ENCODE measurements around the gene ABHD13. TPM values are rescaled to one million over a fixed set of nuclear protein-coding genes. Genes with fewer than 3 reads are reported as not detected.

Gene ABHD13
- total RNA-seq, 1 donor from 2014 or later, result 8.7 TPM

GRCh38 chr13:108281901-108282300 is 63.7 kb downstream of the ABHD13 start:
- DNase-seq, result no peak
- no peaks in the 10 kb centered on the region for H3K36me3 Mint-ChIP-seq (ENCODE audit: unreplicated experiment)
- H3K27ac Mint-ChIP-seq (ENCODE audit: unreplicated experiment), result no peak overlapping the region
- TF ChIP-seq, protein P1, sequence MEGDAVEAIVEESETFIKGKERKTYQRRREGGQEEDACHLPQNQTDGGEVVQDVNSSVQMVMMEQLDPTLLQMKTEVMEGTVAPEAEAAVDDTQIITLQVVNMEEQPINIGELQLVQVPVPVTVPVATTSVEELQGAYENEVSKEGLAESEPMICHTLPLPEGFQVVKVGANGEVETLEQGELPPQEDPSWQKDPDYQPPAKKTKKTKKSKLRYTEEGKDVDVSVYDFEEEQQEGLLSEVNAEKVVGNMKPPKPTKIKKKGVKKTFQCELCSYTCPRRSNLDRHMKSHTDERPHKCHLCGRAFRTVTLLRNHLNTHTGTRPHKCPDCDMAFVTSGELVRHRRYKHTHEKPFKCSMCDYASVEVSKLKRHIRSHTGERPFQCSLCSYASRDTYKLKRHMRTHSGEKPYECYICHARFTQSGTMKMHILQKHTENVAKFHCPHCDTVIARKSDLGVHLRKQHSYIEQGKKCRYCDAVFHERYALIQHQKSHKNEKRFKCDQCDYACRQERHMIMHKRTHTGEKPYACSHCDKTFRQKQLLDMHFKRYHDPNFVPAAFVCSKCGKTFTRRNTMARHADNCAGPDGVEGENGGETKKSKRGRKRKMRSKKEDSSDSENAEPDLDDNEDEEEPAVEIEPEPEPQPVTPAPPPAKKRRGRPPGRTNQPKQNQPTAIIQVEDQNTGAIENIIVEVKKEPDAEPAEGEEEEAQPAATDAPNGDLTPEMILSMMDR (IDR thresholded peaks at IDR 0.05; ENCODE audit: partially characterized antibody, unreplicated experiment), result no peak
- no peaks in the 10 kb centered on the region for H3K4me1 Mint-ChIP-seq (ENCODE audit: low read depth, unreplicated experiment)
- no peak overlapping the region for H3K4me3 Mint-ChIP-seq (ENCODE audit: unreplicated experiment)
- no peaks in the 10 kb centered on the region for H3K27me3 Mint-ChIP-seq (ENCODE audit: unreplicated experiment)
- H3K9me3 Mint-ChIP-seq (ENCODE audit: unreplicated experiment), result peaks cover 2% of the 10 kb centered on the region

DNA sequence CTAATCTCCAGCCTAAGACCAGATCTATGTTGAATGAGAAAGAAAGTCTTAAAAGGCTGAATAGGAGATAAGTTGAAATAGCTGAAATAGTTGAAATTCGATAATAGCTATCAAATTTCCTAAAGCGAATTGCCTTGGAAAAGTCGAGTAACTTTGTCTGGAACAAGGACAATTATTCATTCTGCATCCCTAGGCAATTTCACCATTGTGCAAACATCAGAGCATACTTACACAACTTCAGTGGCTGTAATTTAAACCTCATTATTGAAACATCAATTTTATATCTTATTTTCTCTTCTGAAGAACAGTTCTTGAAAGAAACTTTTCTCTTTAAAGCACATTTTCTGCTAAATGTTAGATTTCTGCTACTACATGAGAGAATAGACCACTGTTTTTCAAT is 64.9 kb downstream of the ABHD13 start:
- Mint-ChIP-seq H3K4me1 (ENCODE audit: low read depth, unreplicated experiment) (no peaks in the 10 kb centered on the region), H3K27ac (ENCODE audit: unreplicated experiment) (no peak overlapping the region), H3K9me3 (ENCODE audit: unreplicated experiment) (peaks cover under 1% of the 10 kb centered on the region), H3K27me3 (ENCODE audit: unreplicated experiment) (no peaks in the 10 kb centered on the region), H3K4me3 (ENCODE audit: unreplicated experiment) (no peak overlapping the region), H3K36me3 (ENCODE audit: unreplicated experiment) (no peaks in the 10 kb centered on the region)
- DNase-seq, result no peak
- TF ChIP-seq, protein P1 (IDR thresholded peaks at IDR 0.05; ENCODE audit: partially characterized antibody, unreplicated experiment), result no peak

Other genes with a start within 250 kb of the ABHD13 start
- gene LIG4, start 2.9 kb upstream of the ABHD13 start, total RNA-seq (ENCODE audit: unreplicated experiment), result 19.8 TPM
- 0.47 TPM for gene TNFSF13B, start 51.3 kb downstream of the ABHD13 start, total RNA-seq (ENCODE audit: unreplicated experiment)